ENCODE data around the gene PLA2G6. TPM values are rescaled to one million over a fixed set of nuclear protein-coding genes. Genes with fewer than 3 reads are reported as not detected.

PLA2G6 gene
- total and polyA plus RNA-seq, 2 experiments from 2014 or later, result 5.5 to 6.5 TPM

DNA sequence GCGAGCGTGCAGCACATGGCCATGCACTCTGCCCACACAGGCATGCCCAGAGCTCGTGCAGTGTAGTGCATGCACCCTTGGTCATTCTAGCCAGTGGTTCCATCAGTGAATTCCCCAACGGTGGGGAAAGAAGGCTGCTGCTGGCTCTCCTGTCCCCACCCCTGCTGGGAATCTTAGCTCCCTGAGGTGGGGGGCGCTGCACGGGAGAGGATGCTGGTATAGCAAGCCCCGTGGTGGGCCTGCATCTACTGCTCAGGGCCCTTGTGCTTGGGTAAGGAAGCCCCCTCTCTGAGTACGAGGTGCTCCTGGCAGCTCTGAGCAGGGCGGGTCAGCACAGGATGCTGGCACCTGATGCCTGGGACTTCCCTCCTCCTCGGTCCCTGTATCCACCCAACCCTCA is 52.6 kb downstream of the PLA2G6 start:
- Histone ChIP-seq H3K9ac (no peak overlapping the region), H3K4me3 (no peak overlapping the region), H3K36me3 (ENCODE audit: low read depth) (no peaks in the 10 kb centered on the region), H3K9me2 (ENCODE audit: insufficient read depth) (no peaks in the 10 kb centered on the region), H3K27ac (no peak overlapping the region), H3K79me2 (ENCODE audit: insufficient read depth) (no peaks in the 10 kb centered on the region), H3K27me3 (replicated peaks; ENCODE audit: insufficient read depth) (no peaks in the 10 kb centered on the region), H3F3A (ENCODE audit: insufficient read depth) (no peaks in the 10 kb centered on the region), H2AFZ (no peak overlapping the region), H3K9me3 (ENCODE audit: low read depth) (no peaks in the 10 kb centered on the region), H3K4me1 (ENCODE audit: insufficient read depth) (no peaks in the 10 kb centered on the region), H3K4me2 (ENCODE audit: unreplicated experiment) (no peak overlapping the region), H4K20me1 (ENCODE audit: insufficient read depth) (no peaks in the 10 kb centered on the region)
- 83 to 85% methylated on average over 10 of the region's 10 CpGs for WGBS, 2 experiments (ENCODE audit: low coverage in 1 of 2, low lambda C conversion rate in 2 of 2, missing lambda C conversion rate in 2 of 2)
- TF ChIP-seq EZH2phosphoT487 (IDR thresholded peaks at IDR 0.05; ENCODE audit: insufficient read depth, low read depth) (no peak), EZH2 (IDR thresholded peaks at IDR 0.05; ENCODE audit: insufficient read depth, poor library complexity, severe bottlenecking) (no peak)
- DNase-seq, result no peak
- in situ Hi-C loops (cut with MboI), result no loop called here

DNA sequence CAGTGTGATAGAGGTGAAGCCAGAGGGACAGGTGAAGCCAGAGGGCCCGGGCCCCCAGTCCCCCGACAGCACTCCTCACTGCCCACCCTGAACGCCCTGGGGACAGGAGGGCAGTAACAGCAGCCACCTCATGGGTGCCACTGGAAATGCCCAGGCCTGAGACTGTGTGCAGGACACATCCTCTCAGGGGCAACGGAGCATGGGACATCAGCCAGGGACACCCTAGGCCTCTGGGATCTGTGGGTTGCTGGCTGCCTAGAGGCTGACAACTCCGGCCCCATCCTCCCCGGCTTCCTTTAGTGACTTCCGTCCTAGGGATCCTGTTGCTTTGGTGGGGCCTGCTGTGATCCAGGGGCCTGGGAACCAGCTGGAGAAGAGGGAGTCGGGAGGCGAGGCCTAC is 53.8 kb downstream of the PLA2G6 start:
- 90 to 91% methylated on average over 6 to 9 of the region's 9 CpGs for WGBS, 2 experiments (ENCODE audit: low coverage in 1 of 2, low lambda C conversion rate in 2 of 2, missing lambda C conversion rate in 2 of 2)
- Histone ChIP-seq H3K4me3 (no peak overlapping the region), H3K9me3 (ENCODE audit: low read depth) (no peaks in the 10 kb centered on the region), H4K20me1 (ENCODE audit: insufficient read depth) (no peaks in the 10 kb centered on the region), H3K36me3 (ENCODE audit: low read depth) (no peaks in the 10 kb centered on the region), H2AFZ (no peak overlapping the region), H3K27ac (no peak overlapping the region), H3K9ac (no peak overlapping the region), H3F3A (ENCODE audit: insufficient read depth) (no peaks in the 10 kb centered on the region), H3K9me2 (ENCODE audit: insufficient read depth) (no peaks in the 10 kb centered on the region), H3K4me1 (ENCODE audit: insufficient read depth) (no peaks in the 10 kb centered on the region), H3K4me2 (ENCODE audit: unreplicated experiment) (no peak overlapping the region), H3K27me3 (replicated peaks; ENCODE audit: insufficient read depth) (no peaks in the 10 kb centered on the region), H3K79me2 (ENCODE audit: insufficient read depth) (no peaks in the 10 kb centered on the region)
- TF ChIP-seq EZH2 (IDR thresholded peaks at IDR 0.05; ENCODE audit: insufficient read depth, poor library complexity, severe bottlenecking) (no peak), EZH2phosphoT487 (IDR thresholded peaks at IDR 0.05; ENCODE audit: insufficient read depth, low read depth) (no peak)
- no peak for DNase-seq
- in situ Hi-C loops (cut with MboI), result no loop called here

DNA sequence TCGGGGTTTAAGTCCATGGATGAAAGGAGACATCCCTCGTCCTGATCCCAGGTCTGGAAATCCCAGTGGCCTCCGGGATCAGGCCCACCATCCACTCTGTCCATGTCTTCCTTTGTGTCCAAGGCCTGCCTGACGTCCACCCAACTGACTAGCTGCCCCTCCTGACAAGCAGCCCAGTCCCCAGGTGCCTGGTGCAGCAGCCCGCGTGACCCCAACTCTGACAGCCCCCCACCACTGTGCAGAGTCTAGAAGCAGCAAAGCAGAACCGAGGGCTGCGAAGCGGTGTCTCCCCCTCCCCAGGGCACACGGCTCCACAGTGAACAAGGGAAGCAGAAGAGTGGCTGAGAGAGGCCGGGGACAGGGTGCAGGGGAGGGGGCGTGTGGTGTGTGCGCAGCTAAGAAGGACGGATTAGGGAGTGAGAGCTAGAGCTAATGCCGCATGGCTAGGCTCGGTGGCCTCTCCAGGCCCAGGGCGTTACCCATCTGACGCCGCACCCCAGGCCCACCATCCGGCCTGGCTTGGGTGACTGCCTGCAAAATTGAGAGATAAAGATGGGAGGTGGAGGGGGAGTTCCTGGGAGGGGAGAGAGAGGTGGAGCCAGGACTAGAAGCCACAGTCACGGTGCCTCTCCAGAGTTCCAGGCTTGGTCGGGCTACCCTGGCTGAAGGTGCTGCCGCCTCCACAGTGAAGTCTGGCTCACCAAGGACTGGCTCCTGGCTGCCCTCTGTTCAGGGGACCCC is 54.5 kb downstream of the PLA2G6 start:
- H3K4me3 ChIP-seq, result no peak overlapping the region
- TF ChIP-seq EZH2 (IDR thresholded peaks at IDR 0.05; ENCODE audit: insufficient read depth, poor library complexity, severe bottlenecking) (no peak), EZH2phosphoT487 (IDR thresholded peaks at IDR 0.05; ENCODE audit: insufficient read depth, low read depth) (no peak)
- in situ Hi-C loops (cut with MboI), result no loop called here
- no peaks in the 10 kb centered on the region for H3K79me2 ChIP-seq (ENCODE audit: insufficient read depth)
- no peaks in the 10 kb centered on the region for H3K4me1 ChIP-seq (ENCODE audit: insufficient read depth)
- H3K9ac ChIP-seq, result no peak overlapping the region
- H3K27me3 ChIP-seq (replicated peaks; ENCODE audit: insufficient read depth), result no peaks in the 10 kb centered on the region
- no peaks in the 10 kb centered on the region for H3K36me3 ChIP-seq (ENCODE audit: low read depth)
- H3K27ac ChIP-seq, result no peak overlapping the region
- DNase-seq, result no peak
- WGBS, 2 experiments (ENCODE audit: low coverage in 1 of 2, low lambda C conversion rate in 2 of 2, missing lambda C conversion rate in 2 of 2), result 87 to 90% methylated on average over 20 to 23 of the region's 23 CpGs
- H2AFZ ChIP-seq, result no peak overlapping the region
- H3K9me3 ChIP-seq (ENCODE audit: low read depth), result no peaks in the 10 kb centered on the region
- no peaks in the 10 kb centered on the region for H3F3A ChIP-seq (ENCODE audit: insufficient read depth)
- no peaks in the 10 kb centered on the region for H3K9me2 ChIP-seq (ENCODE audit: insufficient read depth)
- H4K20me1 ChIP-seq (ENCODE audit: insufficient read depth), result no peaks in the 10 kb centered on the region
- H3K4me2 ChIP-seq (ENCODE audit: unreplicated experiment), result no peak overlapping the region

DNA sequence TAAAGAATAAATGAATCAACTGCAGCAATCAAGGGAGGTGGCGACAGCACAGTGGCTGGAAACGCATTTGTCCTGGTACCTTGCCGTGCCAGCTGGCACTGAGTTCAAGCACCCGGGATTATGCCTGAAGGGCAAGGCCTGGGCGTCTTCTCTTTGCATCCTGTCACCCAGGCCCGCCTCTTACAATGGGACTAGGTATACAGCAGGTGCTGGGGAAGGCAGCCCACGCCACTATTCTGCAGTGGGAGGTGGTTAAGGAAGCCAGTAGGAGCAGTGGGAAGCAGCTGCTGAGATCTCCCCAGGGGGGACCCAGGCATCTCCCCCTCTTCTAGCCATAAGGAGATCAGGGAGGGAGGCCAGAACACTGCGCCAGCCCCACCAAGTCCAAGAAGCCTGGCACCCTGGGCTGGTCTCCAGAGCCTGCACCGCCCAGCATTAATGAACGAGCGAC is 55.9 kb downstream of the PLA2G6 start:
- WGBS, 2 experiments (ENCODE audit: low coverage in 1 of 2, low lambda C conversion rate in 2 of 2, missing lambda C conversion rate in 2 of 2), result 80 to 81% methylated on average over 11 of the region's 11 CpGs
- no peaks in the 10 kb centered on the region for H3K9me3 ChIP-seq (ENCODE audit: low read depth)
- H3K9ac ChIP-seq, result no peak overlapping the region
- H3F3A ChIP-seq (ENCODE audit: insufficient read depth), result no peaks in the 10 kb centered on the region
- TF ChIP-seq EZH2phosphoT487 (IDR thresholded peaks at IDR 0.05; ENCODE audit: insufficient read depth, low read depth) (no peak), EZH2 (IDR thresholded peaks at IDR 0.05; ENCODE audit: insufficient read depth, poor library complexity, severe bottlenecking) (no peak)
- no peaks in the 10 kb centered on the region for H3K79me2 ChIP-seq (ENCODE audit: insufficient read depth)
- no peak for DNase-seq
- H3K27me3 ChIP-seq (replicated peaks; ENCODE audit: insufficient read depth), result no peaks in the 10 kb centered on the region
- H3K4me1 ChIP-seq (ENCODE audit: insufficient read depth), result no peaks in the 10 kb centered on the region
- H3K36me3 ChIP-seq (ENCODE audit: low read depth), result no peaks in the 10 kb centered on the region
- in situ Hi-C loops (cut with MboI), result no loop called here
- H2AFZ ChIP-seq, result no peak overlapping the region
- H4K20me1 ChIP-seq (ENCODE audit: insufficient read depth), result no peaks in the 10 kb centered on the region
- no peaks in the 10 kb centered on the region for H3K9me2 ChIP-seq (ENCODE audit: insufficient read depth)
- H3K4me3 ChIP-seq, result no peak overlapping the region
- H3K4me2 ChIP-seq (ENCODE audit: unreplicated experiment), result no peak overlapping the region
- H3K27ac ChIP-seq, result no peak overlapping the region

Data from GM23248 (cell line).